Activated CD4-positive, alpha-beta T cell treated with anti-CD3 and anti-CD28 coated beads for 4 hours (primary cell): ENCODE measurements around the gene ZEB1.
"Not testable (repeated sequence)": the region's sequence is repeated elsewhere in the genome, so short reads cannot be mapped to it uniquely, and the experiment has no call there.

ENCODE experiments used
- DNase-seq, 2 donors: peaks; one replicate each; pipeline ENCODE4 v3.0.0-alpha.2; 2020

The ZEB1 gene

GRCh38 chr10:31372439-31372838 is 53.4 kb downstream of the ZEB1 start:
- DNase-seq = no peak

GRCh38 chr10:31374146-31374696 is 55.2 kb downstream of the ZEB1 start:
- DNase-seq = no peak

- no peak for DNase-seq
Observed at GRCh38 chr10:31381171-31381570, 62.2 kb downstream of the ZEB1 start.

GRCh38 chr10:31381766-31382316 is 62.8 kb downstream of the ZEB1 start:
- DNase-seq = no peak

GRCh38 chr10:31383810-31384588 is 65.0 kb downstream of the ZEB1 start:
- DNase-seq = no peak

- no peak for DNase-seq
Observed at GRCh38 chr10:31384589-31384949, 65.6 kb downstream of the ZEB1 start.

- no peak for DNase-seq
Observed at GRCh38 chr10:31390804-31391203, 71.8 kb downstream of the ZEB1 start.

- no peak for DNase-seq
Observed at GRCh38 chr10:31393844-31394243, 74.8 kb downstream of the ZEB1 start.

- no peak for DNase-seq
Observed at GRCh38 chr10:31395695-31396094, 76.7 kb downstream of the ZEB1 start.

- DNase-seq = no peak
Observed at GRCh38 chr10:31396376-31396775, 77.4 kb downstream of the ZEB1 start.

GRCh38 chr10:31397852-31398251 is 78.8 kb downstream of the ZEB1 start:
- DNase-seq = no peak

- DNase-seq = no peak
Observed at GRCh38 chr10:31399171-31399570, 80.2 kb downstream of the ZEB1 start.

GRCh38 chr10:31399631-31400030 is 80.6 kb downstream of the ZEB1 start:
- DNase-seq = no peak

- DNase-seq = no peak
Observed at GRCh38 chr10:31401287-31401686, 82.3 kb downstream of the ZEB1 start.

GRCh38 chr10:31404640-31405039 is 85.6 kb downstream of the ZEB1 start:
- no peak for DNase-seq

GRCh38 chr10:31405829-31406228 is 86.8 kb downstream of the ZEB1 start:
- not testable (repeated sequence) for DNase-seq

- DNase-seq = not testable (repeated sequence)
Observed at GRCh38 chr10:31412397-31412796, 93.4 kb downstream of the ZEB1 start.

GRCh38 chr10:31413325-31413724 is 94.3 kb downstream of the ZEB1 start:
- no peak for DNase-seq

- no peak for DNase-seq
Observed at GRCh38 chr10:31418481-31418880, 99.5 kb downstream of the ZEB1 start.

- no peak for DNase-seq
Observed at GRCh38 chr10:31419394-31420063, 100.5 kb downstream of the ZEB1 start.

GRCh38 chr10:31421322-31421721 is 102.3 kb downstream of the ZEB1 start:
- no peak for DNase-seq

- no peak for DNase-seq
Observed at GRCh38 chr10:31422634-31423033, 103.6 kb downstream of the ZEB1 start.

GRCh38 chr10:31424473-31424872 is 105.5 kb downstream of the ZEB1 start:
- no peak for DNase-seq

- DNase-seq = no peak
Observed at GRCh38 chr10:31426401-31426800, 107.4 kb downstream of the ZEB1 start.
